Stimulated activated CD8-positive, alpha-beta memory T cell treated with anti-CD3 and anti-CD28 coated beads, Interleukin-4, amount 100 ng/mL, for 48 hours (primary cell): Measurements from ENCODE around the gene PCDHB15.

Source experiments
- DNase-seq: peaks from one replicate; pipeline ENCODE4 v3.0.0-alpha.2; 2020

PCDHB15 gene

GRCh38 chr5:141250576-141250975 is 5.4 kb downstream of the PCDHB15 start:
- no peak for DNase-seq

GRCh38 chr5:141258464-141258863 is 13.3 kb downstream of the PCDHB15 start:
- DNase-seq: no peak

GRCh38 chr5:141258948-141259347 is 13.8 kb downstream of the PCDHB15 start:
- DNase-seq: no peak

- DNase-seq: no peak
Measured at GRCh38 chr5:141260458-141261237, 15.5 kb downstream of the PCDHB15 start.

GRCh38 chr5:141261238-141261546 is 16.0 kb downstream of the PCDHB15 start:
- DNase-seq: no peak

DNA sequence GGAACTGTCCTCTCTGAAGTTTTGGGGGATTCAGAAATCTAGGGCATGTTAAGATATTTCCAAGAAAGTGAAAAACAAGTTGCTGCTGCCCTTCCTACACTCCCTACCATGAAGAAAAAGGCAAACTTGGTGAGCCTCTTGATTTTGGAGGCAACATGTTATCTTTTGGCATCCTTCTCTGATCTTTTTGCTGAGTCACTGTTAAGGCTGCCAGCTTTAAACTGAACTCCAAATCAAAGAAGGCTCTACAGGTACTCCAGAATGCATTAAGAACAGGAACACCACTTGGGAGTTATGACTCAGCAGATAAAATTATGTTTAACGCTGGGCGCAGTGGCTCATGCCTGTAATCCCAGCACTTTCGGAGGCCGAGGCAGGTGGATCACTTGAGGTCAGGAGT is 24.0 kb downstream of the PCDHB15 start:
- DNase-seq: no peak

DNA sequence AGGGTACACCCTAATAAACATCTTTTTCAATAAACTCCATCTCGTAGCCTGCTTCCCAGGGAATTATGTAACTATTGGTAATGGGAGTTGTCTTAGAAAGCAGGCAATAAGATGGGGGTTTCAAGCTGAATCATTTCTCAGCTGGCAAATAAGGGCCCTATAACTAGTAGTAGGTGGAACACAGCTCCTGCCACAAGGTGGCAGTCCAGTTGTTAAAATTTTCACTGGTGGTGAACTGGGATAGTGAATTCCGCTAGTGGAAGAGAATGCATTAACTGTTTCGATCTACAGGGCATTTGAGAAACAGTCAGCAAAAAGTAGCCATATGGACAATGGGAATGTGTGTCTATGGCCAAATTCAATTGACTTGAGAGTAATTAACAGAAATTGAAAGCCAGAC is 27.7 kb downstream of the PCDHB15 start:
- no peak for DNase-seq

DNA sequence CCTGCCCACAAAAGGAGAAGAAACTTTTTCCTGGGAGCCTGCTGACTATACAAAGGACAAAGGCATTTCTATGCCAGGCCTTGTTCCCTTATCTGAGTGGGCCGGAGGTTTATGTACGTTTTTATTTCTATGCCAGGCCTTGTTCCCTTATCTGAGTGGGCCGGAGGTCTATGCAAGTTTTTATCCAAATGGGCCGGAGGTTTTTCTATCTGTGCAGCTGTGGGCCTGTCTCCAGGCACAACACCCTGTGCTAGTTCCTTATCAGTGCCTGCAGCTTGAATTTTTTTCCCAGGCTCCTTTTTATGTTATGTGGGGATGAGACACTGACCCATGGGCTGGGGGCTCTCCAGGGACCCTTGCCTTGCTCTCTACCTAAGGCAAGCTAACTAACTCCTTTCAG is 53.2 kb downstream of the PCDHB15 start:
- no peak for DNase-seq
